Trophoblast cell (in vitro differentiated cells and primary cell): Measurements from ENCODE around the gene EXOC8. TPM values are rescaled to one million over a fixed set of nuclear protein-coding genes. Genes with fewer than 3 reads are reported as not detected.

Experiments
- DNase-seq, 2 donors: peaks; one replicate each; pipeline ENCODE4 v3.0.0-alpha.2; 2016
- H2AFZ ChIP-seq: 2 replicates; pipeline ENCODE4 v1.6.1; 2013; ENCODE audit warnings: low read length, moderate library complexity, mild to moderate bottlenecking; ENCODE audit not compliant: insufficient read depth, poor library complexity
- H2AK5ac ChIP-seq: 2 replicates; pipeline ENCODE4 v1.6.1; 2013; ENCODE audit warnings: mild to moderate bottlenecking, low read length
- H2BK120ac ChIP-seq: 2 replicates; pipeline ENCODE4 v1.6.1; 2013; ENCODE audit warnings: low read length, mild to moderate bottlenecking, moderate library complexity; ENCODE audit not compliant: insufficient read depth, poor library complexity
- H2BK12ac ChIP-seq: 2 replicates; pipeline ENCODE4 v1.6.1; 2013; ENCODE audit warnings: mild to moderate bottlenecking, low read length, moderate library complexity
- H2BK5ac ChIP-seq: 2 replicates; pipeline ENCODE4 v1.6.1; 2013; ENCODE audit warnings: low read length, low read depth, moderate library complexity, mild to moderate bottlenecking; ENCODE audit not compliant: poor library complexity
- H3K14ac ChIP-seq: 2 replicates; pipeline ENCODE4 v1.6.1; 2013; ENCODE audit warnings: mild to moderate bottlenecking, low read length
- H3K18ac ChIP-seq: 2 replicates; pipeline ENCODE4 v1.6.1; 2013; ENCODE audit warnings: mild to moderate bottlenecking, low read length
- H3K23ac ChIP-seq: 2 replicates; pipeline ENCODE4 v1.6.1; 2013; ENCODE audit warnings: low read length
- H3K27ac ChIP-seq: 2 replicates; pipeline ENCODE4 v1.5.1; 2013; ENCODE audit warnings: low read depth, mild to moderate bottlenecking, inconsistent platforms, low read length, moderate library complexity
- H3K27me3 ChIP-seq: 2 replicates; pipeline ENCODE4 v1.6.1; 2013; ENCODE audit warnings: inconsistent platforms, mild to moderate bottlenecking, low read length, moderate library complexity; ENCODE audit not compliant: insufficient read depth
- H3K36me3 ChIP-seq, 2 experiments: 1 replicate in 1 of 2; 2 replicates in 1 of 2; pipeline ENCODE4 v1.6.1; 2013; ENCODE audit warnings: low read length in 2 of 2, mild to moderate bottlenecking in 2 of 2, moderate library complexity in 1 of 2; ENCODE audit not compliant: insufficient read depth in 2 of 2, control insufficient read depth in 1 of 2
- H3K4ac ChIP-seq: 2 replicates; pipeline ENCODE4 v1.6.1; 2013; ENCODE audit warnings: low read depth, mild to moderate bottlenecking, low read length, moderate library complexity
- H3K4me1 ChIP-seq, 2 experiments: 1 replicate in 1 of 2; 2 replicates in 1 of 2; pipeline ENCODE4 v1.6.1; 2013; ENCODE audit warnings: low read length in 2 of 2, mild to moderate bottlenecking in 2 of 2, moderate library complexity in 1 of 2; ENCODE audit not compliant: insufficient read depth in 2 of 2, control insufficient read depth in 1 of 2
- H3K4me2 ChIP-seq: 2 replicates; pipeline ENCODE4 v1.6.1; 2013; ENCODE audit warnings: inconsistent platforms, mild to moderate bottlenecking, low read length, moderate library complexity
- H3K4me3 ChIP-seq: 2 replicates; pipeline ENCODE4 v1.5.1; 2013; ENCODE audit warnings: mild to moderate bottlenecking, low read depth, low read length, inconsistent platforms
- H3K79me1 ChIP-seq: one replicate; pipeline ENCODE4 v1.6.1; 2013; ENCODE audit warnings: low read length
- H3K79me2 ChIP-seq: 2 replicates; pipeline ENCODE4 v1.6.1; 2013; ENCODE audit warnings: low read length, mild to moderate bottlenecking; ENCODE audit not compliant: control insufficient read depth, insufficient read depth, poor library complexity
- H3K9ac ChIP-seq: 2 replicates; pipeline ENCODE4 v1.6.1; 2013; ENCODE audit warnings: mild to moderate bottlenecking, low read length
- H3K9me3 ChIP-seq: 2 replicates; pipeline ENCODE4 v1.6.1; 2013; ENCODE audit warnings: low read depth, mild to moderate bottlenecking, control low read depth, inconsistent platforms, low read length; ENCODE audit not compliant: insufficient read depth
- H4K12ac ChIP-seq: 2 replicates; pipeline ENCODE4 v1.6.1; 2013; ENCODE audit warnings: low read depth, mild to moderate bottlenecking, low read length, moderate library complexity
- H4K8ac ChIP-seq: 2 replicates; pipeline ENCODE4 v1.6.1; 2013; ENCODE audit warnings: low read depth, mild to moderate bottlenecking, low read length, moderate library complexity
- H4K91ac ChIP-seq: one replicate; pipeline ENCODE4 v1.6.1; 2013; ENCODE audit warnings: low read depth, mild to moderate bottlenecking, low read length, moderate library complexity
- WGBS: extraction: QIAGEN DNeasy Blood & Tissue Kit; methylation state at CpG from one replicate; pipeline ENCODE4 v1.1.7; 2013; ENCODE audit warnings: missing lambda C conversion rate; ENCODE audit not compliant: insufficient read length, insufficient coverage; ENCODE audit errors: extremely low coverage; 5-methylcytosine and 5-hydroxymethylcytosine counted together
- polyA plus RNA-seq: library from polyadenylated mRNA; stranded (reverse); fragments of 200-250 nt; gene quantifications from 2 replicates; pipeline ENCODE4 v1.2.3, GENCODE V29; 2013

The EXOC8 gene, protein sequence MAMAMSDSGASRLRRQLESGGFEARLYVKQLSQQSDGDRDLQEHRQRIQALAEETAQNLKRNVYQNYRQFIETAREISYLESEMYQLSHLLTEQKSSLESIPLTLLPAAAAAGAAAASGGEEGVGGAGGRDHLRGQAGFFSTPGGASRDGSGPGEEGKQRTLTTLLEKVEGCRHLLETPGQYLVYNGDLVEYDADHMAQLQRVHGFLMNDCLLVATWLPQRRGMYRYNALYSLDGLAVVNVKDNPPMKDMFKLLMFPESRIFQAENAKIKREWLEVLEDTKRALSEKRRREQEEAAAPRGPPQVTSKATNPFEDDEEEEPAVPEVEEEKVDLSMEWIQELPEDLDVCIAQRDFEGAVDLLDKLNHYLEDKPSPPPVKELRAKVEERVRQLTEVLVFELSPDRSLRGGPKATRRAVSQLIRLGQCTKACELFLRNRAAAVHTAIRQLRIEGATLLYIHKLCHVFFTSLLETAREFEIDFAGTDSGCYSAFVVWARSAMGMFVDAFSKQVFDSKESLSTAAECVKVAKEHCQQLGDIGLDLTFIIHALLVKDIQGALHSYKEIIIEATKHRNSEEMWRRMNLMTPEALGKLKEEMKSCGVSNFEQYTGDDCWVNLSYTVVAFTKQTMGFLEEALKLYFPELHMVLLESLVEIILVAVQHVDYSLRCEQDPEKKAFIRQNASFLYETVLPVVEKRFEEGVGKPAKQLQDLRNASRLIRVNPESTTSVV
- polyA plus RNA-seq = 6.8 and 7.5 TPM in 2 replicates

DNA sequence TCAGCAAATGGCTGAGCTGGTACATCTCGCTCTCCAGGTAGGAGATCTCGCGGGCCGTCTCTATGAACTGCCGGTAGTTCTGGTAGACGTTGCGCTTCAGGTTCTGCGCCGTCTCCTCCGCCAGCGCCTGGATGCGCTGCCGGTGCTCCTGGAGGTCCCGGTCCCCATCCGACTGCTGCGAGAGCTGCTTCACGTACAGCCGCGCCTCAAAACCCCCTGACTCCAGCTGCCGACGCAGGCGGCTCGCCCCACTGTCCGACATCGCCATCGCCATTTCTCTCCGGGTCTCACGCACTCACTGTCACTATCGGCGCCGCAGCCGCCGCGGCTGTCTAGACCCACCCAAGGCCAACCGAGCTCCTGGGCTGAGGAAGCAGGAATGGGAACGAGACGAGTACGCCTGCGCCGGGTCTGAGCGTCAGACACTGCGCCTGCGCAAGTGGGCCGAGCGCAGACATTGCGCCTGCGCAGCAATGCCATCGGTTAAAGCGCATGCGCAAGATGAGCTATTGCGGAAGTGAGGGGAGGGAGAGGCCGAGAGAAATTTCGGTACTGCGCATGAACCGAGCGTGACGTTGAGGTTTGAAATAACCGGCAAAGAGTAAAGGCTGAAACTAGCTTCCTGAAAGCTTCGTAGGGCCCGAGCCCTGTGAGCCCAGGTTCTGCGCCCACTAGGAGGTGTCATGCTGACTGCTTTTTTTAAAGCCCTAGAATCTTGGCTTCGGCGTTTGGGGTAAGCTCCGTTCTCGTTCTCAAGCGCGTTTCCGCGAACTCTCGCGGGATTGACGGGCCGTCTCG, at the start of gene EXOC8:
TSS of gene EXOC8 (minus strand) at position 381 of the 798 bp plus-strand sequence. CDS start at position 274, 107 bp downstream.
- H3K27ac ChIP-seq = peak within 1 kb of the TSS; percentile 92
- peak within 1 kb of the TSS; percentile 93 for H3K4me2 ChIP-seq
- H3K9ac ChIP-seq = peak within 1 kb of the TSS; percentile 97
- H3K18ac ChIP-seq = peak within 1 kb of the TSS; percentile 74
- H3K79me2 ChIP-seq = peaks cover 26% of the 10 kb centered on the region
- H2AK5ac ChIP-seq = peak within 1 kb of the TSS; percentile 32
- peak within 1 kb of the TSS; percentile 89 for H4K8ac ChIP-seq
- no peak within 1 kb of the TSS for H2BK12ac ChIP-seq
- H3K14ac ChIP-seq = peak within 1 kb of the TSS; percentile 76
- peaks cover 19 to 22% of the 10 kb centered on the region in 2 experiments for H3K4me1 ChIP-seq
- H2AFZ ChIP-seq = peak within 1 kb of the TSS; percentile 95
- H4K91ac ChIP-seq = peak within 1 kb of the TSS; percentile 69
- H3K9me3 ChIP-seq = peaks cover 1% of the 10 kb centered on the region
- H3K4ac ChIP-seq = peak within 1 kb of the TSS; percentile 83
- no peaks in the 10 kb centered on the region for H3K27me3 ChIP-seq
- H3K79me1 ChIP-seq = peaks cover 10% of the 10 kb centered on the region
- H2BK120ac ChIP-seq = peak within 1 kb of the TSS; percentile 52
- DNase-seq = peak; percentile 99 to 100
- peaks cover 3 to 6% of the 10 kb centered on the region in 2 experiments for H3K36me3 ChIP-seq
- peak within 1 kb of the TSS; percentile 73 for H4K12ac ChIP-seq
- H3K23ac ChIP-seq = no peak within 1 kb of the TSS
- H3K4me3 ChIP-seq = peak within 1 kb of the TSS; percentile 98
- WGBS = no CpG with 5 or more reads among the region's 74 CpGs
- H2BK5ac ChIP-seq = peak within 1 kb of the TSS; percentile 77

DNA sequence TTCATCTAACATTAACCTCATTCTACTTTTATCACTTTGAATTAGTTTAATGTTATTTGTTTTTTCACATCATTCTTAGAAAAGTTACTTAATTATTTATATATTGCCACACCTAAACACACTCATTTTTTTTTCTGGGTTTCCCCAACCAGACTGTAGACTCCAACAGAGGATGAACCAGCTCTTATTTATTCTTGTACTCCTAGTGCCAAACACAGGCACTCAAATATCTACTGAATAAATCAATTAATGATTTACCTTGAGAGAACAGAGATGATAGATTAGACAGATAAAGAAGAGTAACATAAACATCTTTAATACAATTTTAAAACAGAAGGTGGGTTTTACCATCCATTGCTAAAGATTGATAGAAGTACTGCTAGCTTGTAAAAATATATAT, 48.8 kb upstream of the EXOC8 start:
- Histone ChIP-seq H4K91ac (no peak overlapping the region), H3K36me3 (no peaks in the 10 kb centered on the region), H2BK12ac (no peak overlapping the region), H4K12ac (no peak overlapping the region), H2BK5ac (no peak overlapping the region), H4K8ac (no peak overlapping the region), H3K4me3 (no peak overlapping the region), H3K4ac (no peak overlapping the region), H3K9me3 (no peaks in the 10 kb centered on the region), H2AFZ (no peak overlapping the region), H2BK120ac (no peak overlapping the region), H3K27me3 (no peaks in the 10 kb centered on the region), H2AK5ac (no peak overlapping the region), H3K9ac (no peak overlapping the region), H3K14ac (no peak overlapping the region), H3K4me2 (no peak overlapping the region), H3K27ac (no peak overlapping the region), H3K79me1 (peaks cover 3% of the 10 kb centered on the region), H3K79me2 (peaks cover 3% of the 10 kb centered on the region), H3K18ac (no peak overlapping the region), H3K23ac (no peak overlapping the region), H3K4me1 (peaks cover 0 to 7% of the 10 kb centered on the region in 2 experiments)
- no peak for DNase-seq

DNA sequence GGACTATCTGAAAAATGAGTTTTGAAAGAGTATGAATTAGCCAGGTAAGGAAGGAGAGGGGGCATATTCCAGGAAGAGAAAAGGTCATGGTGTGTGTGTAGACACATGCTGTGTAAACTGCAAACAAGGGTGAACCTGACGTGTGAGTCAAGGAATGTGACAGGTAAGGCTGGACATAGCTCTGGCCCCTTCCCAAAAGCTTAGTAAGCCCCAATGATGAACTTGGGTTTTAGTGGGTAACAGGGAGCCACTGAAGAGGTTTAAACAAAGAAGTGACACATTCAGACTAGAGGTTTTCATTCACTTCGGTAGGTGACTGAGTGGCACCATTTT, 47.7 kb upstream of the EXOC8 start:
- H3K4me3 ChIP-seq = no peak overlapping the region
- no peak overlapping the region for H3K9ac ChIP-seq
- no peak overlapping the region for H2BK5ac ChIP-seq
- no peak overlapping the region for H3K4me2 ChIP-seq
- H3K9me3 ChIP-seq = no peaks in the 10 kb centered on the region
- peaks cover 0 to 7% of the 10 kb centered on the region in 2 experiments for H3K4me1 ChIP-seq
- H4K91ac ChIP-seq = no peak overlapping the region
- H3K27ac ChIP-seq = no peak overlapping the region
- H4K12ac ChIP-seq = no peak overlapping the region
- H3K23ac ChIP-seq = no peak overlapping the region
- no CpG with 5 or more reads among the region's 2 CpGs for WGBS
- H3K27me3 ChIP-seq = no peaks in the 10 kb centered on the region
- H2AK5ac ChIP-seq = no peak overlapping the region
- no peak overlapping the region for H3K4ac ChIP-seq
- H2BK120ac ChIP-seq = no peak overlapping the region
- H3K14ac ChIP-seq = no peak overlapping the region
- H3K79me1 ChIP-seq = peaks cover 3% of the 10 kb centered on the region
- H2BK12ac ChIP-seq = no peak overlapping the region
- peaks cover 3% of the 10 kb centered on the region for H3K79me2 ChIP-seq
- no peak for DNase-seq
- no peaks in the 10 kb centered on the region for H3K36me3 ChIP-seq
- H4K8ac ChIP-seq = no peak overlapping the region
- H2AFZ ChIP-seq = no peak overlapping the region
- no peak overlapping the region for H3K18ac ChIP-seq

DNA sequence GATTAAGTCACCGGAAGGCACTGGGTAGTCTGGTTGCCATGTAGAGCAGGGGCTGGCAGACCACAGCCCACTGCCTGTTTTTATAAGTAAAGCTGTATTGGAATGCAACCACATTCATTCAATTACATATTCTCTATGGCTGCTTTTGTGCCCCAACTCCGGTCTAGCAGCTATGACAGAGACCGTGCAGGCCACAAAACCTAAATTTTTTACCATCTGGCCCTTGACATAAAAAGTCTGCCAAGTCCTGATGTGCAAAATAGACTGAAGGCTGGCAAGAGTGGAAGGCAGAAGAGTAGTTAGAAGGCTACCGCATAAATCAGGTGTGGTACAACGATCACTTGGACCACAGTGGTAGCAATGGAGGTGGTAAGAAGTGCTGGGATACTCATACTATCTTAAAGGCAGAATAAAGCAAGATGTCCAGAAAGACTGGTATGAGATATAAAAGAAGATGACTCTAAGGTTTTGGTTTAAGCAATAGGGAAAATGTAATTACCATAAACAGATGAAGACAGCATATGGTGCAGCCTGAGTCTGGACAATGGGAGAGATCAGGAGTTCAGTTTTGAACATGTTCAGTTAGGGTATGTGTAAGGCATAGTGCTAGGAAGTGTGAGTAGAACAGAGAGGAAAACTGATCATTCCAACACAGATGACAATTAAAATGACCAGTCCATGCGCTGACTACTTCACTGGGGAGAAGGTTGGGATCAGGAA, 47.2 kb upstream of the EXOC8 start:
- no peak overlapping the region for H3K18ac ChIP-seq
- H4K8ac ChIP-seq = no peak overlapping the region
- H3K79me1 ChIP-seq = peaks cover 3% of the 10 kb centered on the region
- no peak overlapping the region for H3K27ac ChIP-seq
- no peak overlapping the region for H2BK120ac ChIP-seq
- no peak overlapping the region for H4K91ac ChIP-seq
- DNase-seq = no peak
- H3K27me3 ChIP-seq = no peaks in the 10 kb centered on the region
- no peak overlapping the region for H2AFZ ChIP-seq
- H3K4me3 ChIP-seq = no peak overlapping the region
- H4K12ac ChIP-seq = no peak overlapping the region
- no CpG with 5 or more reads among the region's 6 CpGs for WGBS
- H3K36me3 ChIP-seq = no peaks in the 10 kb centered on the region
- no peak overlapping the region for H3K4me2 ChIP-seq
- no peaks in the 10 kb centered on the region for H3K9me3 ChIP-seq
- H3K79me2 ChIP-seq = peaks cover 3% of the 10 kb centered on the region
- no peak overlapping the region for H3K23ac ChIP-seq
- H3K9ac ChIP-seq = no peak overlapping the region
- H2BK5ac ChIP-seq = no peak overlapping the region
- H3K4me1 ChIP-seq = peaks cover 0 to 7% of the 10 kb centered on the region in 2 experiments
- no peak overlapping the region for H2AK5ac ChIP-seq
- no peak overlapping the region for H3K4ac ChIP-seq
- H3K14ac ChIP-seq = no peak overlapping the region
- no peak overlapping the region for H2BK12ac ChIP-seq
